Smooth muscle cell of the brain vasculature (primary cell): ENCODE measurements around the gene APH1B.
A peak's percentile ranks its signal among the peaks of the same experiment; 100 is the strongest.

Experiments used
- DNase-seq: peaks from one replicate; pipeline ENCODE4 v3.0.0-alpha.2; 2012; ENCODE audit warnings: low read depth, low spot score

Gene APH1B

DNA sequence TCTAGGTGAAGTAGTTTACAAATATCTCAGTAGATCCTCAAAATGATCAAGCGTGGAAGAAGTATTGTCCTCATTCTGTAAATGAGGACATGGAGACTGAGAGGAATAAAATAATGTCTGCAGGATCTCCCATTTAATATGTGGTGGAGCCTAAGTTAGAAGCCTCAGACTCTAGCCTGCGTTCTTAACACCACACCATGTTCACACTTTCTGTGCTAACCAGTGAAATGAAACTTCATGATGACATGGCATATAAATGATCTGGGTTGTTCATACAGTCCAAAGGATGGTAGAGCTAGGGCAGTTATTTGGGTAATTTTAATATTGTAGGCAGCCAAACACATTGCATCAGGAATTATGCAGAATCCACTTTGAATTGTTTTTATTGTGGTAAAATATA, 25.1 kb upstream of the APH1B start:
- no peak for DNase-seq

DNA sequence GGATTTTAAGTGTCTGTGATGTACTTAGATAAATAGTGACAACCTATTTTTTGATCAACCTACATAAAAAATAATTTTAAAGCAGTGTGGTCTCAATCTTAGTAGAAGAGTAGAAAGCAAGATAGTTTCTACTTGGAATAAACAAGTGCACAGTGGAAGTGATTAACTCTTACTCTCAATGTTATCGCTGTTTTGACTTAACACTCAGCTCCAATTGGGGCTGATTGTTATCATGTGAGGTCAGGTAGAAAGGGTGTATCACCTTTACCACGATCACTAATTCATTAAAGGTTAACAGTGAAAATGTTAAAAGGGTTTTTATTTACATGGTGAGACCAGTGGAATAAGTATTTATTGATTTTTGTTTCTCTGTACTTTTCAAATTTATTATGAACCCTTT, 22.4 kb upstream of the APH1B start:
- DNase-seq, result no peak

DNA sequence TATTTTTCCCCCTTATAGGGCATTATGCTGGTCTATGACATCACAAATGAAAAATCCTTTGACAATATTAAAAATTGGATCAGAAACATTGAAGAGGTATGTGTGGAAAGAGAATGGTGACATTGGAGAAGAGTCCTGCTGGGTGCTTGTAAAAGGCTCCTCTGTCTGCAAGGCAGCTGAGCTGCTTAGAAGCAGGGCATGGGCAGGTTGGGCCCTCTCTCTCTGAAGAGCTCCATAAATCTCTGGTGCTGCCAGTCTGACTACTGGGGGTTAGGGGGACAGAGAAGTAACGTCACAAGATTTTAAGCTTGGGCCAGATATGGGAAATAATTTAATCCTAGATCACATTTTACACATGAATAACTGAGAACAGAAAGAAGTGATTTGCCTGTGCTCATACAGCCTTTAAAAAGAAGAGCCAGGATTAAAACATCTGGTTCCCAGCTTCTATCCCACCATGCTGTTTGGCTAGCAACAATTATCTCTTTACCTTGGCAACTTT, 21.9 kb upstream of the APH1B start:
- DNase-seq, result no peak

DNA sequence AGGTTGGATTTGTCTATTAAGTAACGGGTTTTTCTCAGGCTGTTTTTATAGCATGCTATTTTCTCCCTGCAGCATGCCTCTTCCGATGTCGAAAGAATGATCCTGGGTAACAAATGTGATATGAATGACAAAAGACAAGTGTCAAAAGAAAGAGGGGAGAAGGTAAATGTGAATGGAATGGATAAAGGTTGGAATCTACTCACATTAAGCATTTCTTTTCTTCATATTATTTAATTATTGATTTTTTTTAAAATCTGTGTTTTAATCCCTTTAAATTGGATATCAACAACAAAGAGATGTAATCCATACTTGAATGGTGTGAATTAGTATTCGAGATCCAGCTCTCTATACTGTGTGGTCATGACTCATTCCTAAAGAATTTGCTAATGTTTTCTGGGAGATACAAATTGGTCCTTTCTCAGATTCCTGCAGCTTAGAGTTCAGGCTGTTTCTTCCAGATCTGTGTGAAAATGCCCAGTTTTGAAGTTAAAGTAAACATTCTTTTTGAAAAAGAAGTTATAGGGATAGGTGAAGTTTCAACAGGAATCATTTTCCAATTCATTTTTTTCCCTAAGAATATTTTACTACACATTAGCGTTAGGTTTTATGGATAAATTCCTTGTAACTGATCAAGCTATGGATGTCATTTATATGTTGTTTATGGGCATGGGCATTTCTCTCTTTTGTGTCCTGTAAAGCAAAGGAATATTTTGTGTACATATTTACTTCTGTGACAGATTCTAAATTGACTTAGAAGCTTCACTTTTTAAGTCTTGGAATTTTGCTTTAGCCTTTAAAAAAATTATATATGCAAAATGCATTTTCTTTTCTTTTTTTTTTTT, 20.8 kb upstream of the APH1B start:
- DNase-seq, result no peak

DNA sequence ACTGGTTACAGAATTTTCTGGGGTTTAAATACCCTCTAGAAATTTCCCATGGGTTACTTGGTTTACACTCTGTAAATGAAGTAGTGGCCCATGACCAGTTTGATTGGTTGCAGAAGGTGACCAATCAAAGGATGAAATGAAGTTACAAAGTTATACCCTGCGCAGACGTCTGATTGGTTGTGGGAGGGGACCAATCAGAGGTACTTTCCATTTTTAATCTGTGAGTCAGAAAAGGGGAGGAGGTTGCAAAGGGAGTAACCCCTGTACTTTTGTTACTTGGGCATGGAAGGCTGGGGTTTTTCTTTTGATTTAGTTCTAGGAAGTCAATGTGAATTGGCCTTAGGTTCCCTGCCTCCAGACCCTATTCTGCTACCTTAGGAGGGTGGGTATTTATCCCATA, 18.7 kb upstream of the APH1B start:
- DNase-seq, result no peak

DNA sequence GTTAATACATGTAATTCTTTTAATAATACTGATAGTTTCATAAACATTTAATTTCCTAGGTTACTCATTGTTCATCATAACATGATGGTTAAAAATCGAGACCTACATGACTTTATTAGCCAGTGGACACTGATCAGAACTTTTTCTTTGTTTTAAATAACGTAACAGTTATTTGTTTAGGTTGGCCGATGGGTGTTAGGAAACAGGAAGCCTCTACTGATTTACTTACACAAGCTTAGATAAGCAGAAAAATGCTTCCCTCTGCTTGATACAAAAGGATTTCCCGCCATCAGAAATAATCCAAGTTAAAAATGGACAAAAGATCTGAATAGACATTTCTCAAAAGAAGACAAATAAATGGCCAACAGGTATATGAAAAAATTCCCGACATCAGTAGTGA, 16.6 kb upstream of the APH1B start:
- no peak for DNase-seq

DNA sequence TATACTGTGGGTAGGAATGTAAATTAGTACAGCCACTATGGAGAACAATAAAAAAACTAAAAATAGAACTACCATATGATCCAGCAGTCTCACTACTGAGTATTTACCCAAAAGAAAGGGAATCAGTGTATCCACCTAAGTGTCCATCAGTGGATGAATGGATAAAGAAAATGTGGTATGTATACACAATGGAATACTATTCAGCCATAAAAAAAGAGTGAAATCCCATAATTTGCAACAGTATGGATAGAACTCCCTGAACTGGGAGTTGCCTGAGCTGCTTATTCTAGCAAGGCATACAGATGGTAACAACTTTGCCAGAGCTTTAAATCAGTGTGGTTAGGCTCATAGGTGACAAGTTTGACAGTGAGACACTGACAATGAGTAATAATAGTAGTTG, 16.1 kb upstream of the APH1B start:
- no peak for DNase-seq

DNA sequence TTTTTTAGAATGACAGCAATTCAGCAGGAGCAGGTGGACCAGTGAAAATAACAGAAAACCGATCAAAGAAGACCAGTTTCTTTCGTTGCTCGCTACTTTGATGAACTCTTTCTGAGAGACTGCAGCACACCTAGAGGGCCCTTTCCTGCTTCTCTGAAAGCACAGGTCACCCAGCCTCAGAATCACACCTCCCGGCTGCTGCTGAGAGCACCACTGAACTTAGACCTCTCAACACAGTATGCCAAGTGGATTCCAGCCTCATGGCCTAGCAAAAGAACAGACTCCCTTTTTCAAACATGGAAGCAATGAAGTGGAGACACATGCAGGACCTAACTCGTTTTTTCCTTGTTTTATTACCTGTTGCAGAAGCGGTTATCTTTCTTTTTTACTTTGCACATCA, 13.9 kb upstream of the APH1B start:
- no peak for DNase-seq

DNA sequence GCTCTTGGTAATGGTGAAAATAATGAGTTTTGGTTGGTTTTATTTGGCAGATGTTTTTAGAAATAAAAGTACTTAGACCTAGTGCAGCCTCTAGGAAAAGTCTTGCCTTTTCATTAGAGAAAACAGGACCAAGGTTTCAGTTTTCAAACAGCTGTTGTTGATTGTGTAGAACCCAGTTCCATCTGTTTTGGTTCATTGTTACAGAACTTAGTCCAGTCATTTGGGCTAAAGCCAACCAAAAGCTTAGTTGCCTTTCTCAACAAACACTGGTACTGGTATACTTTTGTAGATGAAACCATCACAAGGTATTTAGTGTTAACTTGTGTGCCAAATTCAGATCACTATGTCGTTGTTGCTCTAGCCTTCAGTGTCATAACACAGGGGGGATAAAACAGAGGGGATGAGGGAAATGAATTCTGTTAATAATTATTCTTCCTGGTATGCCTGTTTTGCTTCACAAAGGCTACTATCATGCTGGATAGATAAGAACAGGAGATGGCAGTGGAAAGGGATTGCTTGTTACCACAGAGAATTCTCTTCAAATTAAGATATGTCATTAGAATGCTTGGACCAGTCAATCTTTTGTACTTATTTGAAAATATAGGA, 12.6 kb upstream of the APH1B start:
- no peak for DNase-seq

DNA sequence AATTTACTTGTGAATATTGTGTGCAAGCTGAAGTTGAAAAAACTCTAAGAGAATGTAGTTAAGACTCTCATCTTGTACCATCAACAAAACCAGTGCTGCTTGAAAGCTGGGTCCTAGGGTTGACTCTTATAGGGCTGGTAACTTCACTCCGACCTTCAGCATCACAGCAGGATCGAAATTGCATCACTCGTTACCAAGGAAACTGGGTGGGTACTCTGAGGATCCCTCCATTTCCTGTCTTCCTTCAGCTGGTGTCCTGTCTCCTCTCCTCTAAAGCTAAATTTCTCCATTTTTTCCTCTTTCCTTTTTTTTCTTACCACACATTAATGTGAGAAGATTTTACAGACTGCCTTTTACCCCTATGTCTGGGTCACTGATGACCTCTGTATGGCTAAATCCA, 3.0 kb upstream of the APH1B start:
- no peak for DNase-seq

DNA sequence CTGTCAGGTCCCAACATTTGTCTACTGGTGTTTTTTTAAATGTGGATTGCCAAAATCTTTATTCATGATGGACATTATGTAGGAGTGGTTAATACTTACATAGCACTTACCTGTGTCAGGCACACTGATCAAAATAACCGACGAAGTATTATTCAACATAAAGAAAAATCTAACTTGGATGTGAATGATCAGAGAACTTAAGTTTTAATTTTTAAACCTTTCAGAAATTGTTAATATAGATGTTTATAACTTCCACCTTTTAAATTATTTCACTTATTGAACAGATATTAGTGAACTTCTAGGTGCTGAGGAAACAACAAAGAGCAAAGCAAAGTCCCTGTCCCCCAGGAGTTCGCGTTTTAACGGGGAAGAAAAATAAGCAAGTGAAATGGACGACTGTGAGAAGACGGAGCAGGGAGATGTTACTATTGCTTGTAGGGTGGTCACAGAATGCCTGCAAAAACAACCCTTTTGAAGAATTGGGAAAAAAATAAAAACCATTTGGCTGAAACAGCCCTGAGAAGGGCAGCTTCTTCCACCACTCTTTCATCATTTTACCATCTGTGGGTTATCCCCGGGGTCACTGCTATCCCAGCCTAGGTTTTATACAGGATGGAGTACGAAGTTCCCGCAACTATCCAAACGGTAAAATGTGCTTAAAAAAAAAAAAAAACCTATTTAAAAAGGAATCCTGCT, 915 bp upstream of the APH1B start:
- DNase-seq, result no peak

DNA sequence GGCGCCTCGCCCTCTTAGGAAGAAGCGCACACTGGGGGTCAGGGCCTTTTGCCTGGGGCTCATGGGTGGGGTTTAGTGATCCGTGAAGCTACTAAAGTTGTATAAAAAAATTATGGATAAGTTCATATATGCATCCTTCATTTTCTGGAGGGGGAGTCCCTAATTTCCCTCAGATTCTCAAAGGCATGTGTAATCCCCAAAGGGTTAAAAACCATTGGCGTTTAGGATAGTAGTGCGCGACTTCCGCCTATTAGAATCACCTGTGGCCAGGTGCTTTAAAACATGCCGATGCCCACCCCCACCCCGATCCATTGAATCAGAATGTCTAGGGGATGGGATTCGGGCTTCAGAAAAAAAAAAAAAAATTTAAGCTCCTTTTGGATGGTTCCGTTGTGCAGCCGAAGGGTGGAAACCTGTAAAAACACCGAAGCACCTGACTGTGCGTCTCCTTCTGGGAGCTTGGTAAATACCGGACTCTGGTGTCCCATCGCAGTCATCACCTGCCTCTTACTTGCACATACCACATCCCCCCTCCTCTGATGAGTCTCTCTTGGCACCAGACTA, 570 bp downstream of the APH1B start:
- no peak for DNase-seq

DNA sequence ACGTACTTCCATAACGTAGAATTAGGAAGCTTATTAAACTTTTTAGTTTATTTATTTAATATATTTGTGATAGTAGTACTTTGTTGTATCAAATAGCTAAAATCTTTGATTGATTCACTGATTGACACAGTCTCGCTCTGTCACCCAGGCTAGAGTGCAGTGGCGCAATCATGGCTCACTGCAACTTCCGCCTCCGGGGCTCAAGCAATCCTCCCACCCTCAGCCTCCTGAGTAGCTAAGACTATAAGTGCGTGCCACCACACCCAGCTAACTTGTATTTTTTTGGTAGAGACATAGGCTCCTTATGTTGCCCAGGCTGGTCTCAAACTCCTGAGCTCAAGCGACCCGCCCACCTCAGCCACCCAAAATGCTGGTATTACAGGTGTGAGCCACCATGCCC, 5.7 kb downstream of the APH1B start:
- no peak for DNase-seq

DNA sequence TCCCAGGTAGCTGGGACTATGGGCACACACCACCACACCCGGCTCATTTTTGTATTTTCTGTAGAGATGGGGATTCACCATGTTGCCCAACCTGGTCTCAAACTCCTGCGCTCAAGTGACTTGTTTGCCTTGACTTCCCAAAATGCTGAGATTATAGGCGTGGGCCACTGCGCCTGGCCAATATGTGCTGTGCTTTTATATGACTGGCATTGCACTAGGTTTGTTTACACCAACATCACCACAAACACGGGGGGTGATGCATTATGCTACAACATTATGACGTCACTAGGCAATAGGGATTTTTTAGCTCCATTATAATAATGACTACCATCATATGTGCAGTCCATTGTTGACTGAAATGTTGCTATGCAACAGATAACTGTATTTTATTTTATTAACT, 6.9 kb downstream of the APH1B start:
- no peak for DNase-seq

DNA sequence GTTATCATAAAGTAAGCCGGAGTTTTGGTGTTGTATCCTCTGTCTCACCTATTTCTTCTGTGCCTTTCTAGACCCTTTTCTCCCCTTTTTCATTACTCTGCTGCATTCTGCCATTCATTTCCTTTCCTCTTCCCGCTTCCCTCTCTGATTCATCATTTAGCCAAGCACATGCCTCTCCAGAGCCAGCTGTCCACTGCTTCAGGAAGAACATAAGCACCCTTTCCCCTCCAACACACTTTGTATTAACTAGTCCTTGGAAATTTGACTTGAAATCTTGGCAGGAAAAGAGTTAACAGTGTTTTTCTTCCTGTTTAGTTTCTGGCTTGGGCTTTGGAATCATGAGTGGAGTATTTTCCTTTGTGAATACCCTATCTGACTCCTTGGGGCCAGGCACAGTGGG, 9.7 kb downstream of the APH1B start:
- no peak for DNase-seq

DNA sequence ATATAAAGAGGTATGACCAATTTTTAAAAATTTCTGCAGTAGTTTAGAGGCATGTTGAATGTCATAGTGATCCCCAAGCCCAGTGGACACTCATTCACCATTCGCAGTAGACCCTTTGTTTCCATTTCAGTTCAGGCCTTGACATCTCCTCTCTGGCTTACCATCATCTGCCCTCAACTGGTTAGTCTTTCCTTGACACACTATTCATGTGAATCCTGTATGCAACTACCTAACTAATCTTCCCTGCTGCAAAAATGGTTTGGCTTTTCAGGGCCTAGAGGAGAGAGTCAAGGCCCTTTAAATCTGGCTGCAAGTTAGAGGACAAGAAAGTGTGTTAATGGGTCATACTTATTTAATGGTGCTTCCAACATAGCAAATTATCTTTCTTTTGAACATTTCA, 10.9 kb downstream of the APH1B start:
- no peak for DNase-seq

DNA sequence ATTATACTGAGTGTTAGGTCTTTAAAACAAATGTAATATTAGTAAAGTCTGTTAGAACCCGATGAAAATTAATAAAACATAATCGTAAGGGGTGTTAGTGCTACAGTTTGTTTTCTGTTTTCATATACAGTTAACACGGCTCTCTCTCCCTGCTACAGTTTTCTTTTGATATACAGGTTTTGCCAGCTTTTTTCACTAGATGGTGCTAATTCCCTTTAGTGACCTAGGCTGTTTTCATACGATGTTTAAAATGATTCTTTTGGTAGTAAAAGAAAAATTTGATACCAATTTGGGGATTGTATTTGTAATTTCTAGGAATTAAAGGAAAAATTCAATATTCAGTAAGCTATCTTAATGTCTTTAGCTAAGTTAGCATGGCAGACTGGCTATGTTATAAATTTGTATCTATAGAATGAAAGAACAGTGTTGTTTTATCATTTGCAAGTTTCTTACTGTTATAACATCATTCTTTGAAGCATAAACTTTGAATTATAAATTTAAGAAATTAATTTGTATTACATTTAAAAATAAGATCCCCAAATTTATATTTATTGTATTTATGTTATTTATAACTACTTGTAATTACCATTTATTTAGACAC, 11.5 kb downstream of the APH1B start:
- no peak for DNase-seq

DNA sequence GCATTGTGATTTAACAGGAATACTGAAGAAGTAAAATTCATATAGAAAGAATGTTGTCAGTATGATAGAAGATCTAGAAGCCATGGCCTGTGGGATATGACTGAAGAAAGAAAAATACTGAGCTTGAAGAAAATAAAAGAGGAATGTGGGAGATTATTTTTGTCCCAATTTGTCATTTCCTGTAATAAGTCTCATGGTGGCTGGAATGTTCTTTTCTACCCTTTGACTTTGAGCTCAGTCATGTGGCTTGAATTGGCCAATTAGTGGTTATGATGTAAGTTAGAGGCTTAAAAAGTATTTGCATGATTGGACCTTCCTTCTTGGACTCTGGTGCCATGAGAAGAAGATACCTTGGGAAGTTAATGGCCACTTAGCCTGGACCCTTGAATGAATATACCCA, 14.1 kb downstream of the APH1B start:
- DNase-seq, result peak; percentile 76

DNA sequence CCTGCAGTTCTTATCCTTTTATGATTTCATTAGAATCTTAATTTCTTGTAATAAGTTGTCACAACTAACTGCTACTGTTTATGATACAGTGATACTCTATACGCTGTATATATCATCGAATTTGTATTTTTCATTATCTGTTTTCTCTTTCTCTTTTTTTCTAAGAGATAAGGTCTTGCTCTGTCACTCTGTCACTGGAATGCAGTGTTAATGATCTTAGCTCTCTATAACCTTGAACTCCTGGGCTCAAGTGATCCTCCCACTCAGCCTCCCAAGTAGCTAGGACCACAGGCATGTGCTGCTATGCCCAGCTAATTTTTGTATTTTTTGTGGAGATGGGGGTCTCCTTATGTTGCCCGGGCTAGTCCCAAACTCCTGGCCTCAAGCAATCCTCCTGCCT, 14.8 kb downstream of the APH1B start:
- no peak for DNase-seq

DNA sequence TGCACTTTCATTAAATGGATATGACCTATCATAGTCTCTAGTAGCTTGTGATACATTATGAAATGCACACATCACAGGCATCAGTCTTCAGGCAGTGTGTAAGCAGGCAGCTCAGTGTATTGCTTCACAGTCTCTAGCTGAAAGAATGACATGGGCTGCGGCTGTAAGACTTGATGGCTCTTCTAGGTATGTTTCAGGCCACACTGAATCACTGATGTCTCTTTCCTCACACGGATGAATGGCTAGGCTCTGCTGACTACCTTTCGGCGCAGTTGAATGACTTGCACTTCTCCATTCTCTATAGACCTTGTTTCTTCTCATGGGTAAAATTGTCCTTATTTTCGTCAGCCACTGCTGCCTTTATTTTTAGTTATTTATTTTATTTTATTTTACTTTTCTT, 15.4 kb downstream of the APH1B start:
- DNase-seq, result no peak

DNA sequence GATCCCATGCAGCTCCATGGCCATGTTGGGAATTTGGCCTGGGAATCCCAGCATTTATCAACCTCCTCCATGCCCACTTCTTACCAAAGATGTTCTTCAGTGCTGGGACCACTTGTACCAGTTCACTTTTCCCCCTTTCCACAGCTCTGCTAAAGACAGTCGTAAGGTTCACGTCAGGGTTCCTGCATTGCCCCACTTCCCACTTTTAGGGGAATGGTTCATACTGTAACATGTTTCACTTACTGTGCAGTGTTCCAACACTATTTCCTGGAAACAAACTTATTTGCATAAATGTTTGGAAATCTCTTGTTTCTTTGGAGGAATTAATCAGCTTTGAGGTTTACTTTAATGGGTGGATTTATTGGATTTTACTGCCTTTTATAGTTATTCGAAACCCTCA, 17.0 kb downstream of the APH1B start:
- DNase-seq, result no peak

DNA sequence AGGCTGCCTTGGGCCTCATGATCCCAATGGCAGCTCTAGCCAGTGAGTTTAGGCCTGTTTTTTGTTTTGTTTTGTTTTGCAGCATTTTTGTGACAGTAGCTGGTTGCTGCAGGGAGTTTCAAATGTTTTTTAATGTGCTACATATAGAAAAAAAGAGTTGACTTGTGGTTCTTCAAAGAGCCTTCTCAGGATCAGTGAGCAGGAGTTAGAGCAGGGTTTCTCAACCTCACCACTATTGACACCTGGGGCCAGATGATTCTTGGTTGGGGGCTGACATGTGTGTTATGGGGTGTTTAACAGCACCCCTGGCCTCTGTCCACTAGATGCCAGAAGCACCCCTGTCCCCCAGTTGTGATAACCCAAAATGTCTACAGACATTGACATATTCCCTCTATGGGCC, 17.9 kb downstream of the APH1B start:
- DNase-seq, result no peak
